Osteocyte (in vitro differentiated cells): ENCODE data around the gene TSPAN13. TPM values are rescaled to one million over a fixed set of nuclear protein-coding genes. Genes with fewer than 3 reads are reported as not detected.

ENCODE experiments used
- DNase-seq: peaks from one replicate; pipeline ENCODE4 v3.0.0; 2021; ENCODE audit warnings: mixed read lengths; ENCODE audit not compliant: unreplicated experiment; ENCODE audit errors: extremely low spot score
- H3K27ac Mint-ChIP-seq: one replicate; pipeline ENCODE4 v1.8.0; 2021; ENCODE audit warnings: mild to moderate bottlenecking, mixed read lengths; ENCODE audit not compliant: unreplicated experiment
- H3K27me3 Mint-ChIP-seq: one replicate; pipeline ENCODE4 v1.8.0; 2021; ENCODE audit warnings: mixed read lengths; ENCODE audit not compliant: unreplicated experiment
- H3K36me3 Mint-ChIP-seq: one replicate; pipeline ENCODE4 v1.8.0; 2021; ENCODE audit warnings: mixed read lengths; ENCODE audit not compliant: unreplicated experiment
- H3K4me1 Mint-ChIP-seq: one replicate; pipeline ENCODE4 v1.8.0; 2021; ENCODE audit warnings: mixed read lengths; ENCODE audit not compliant: unreplicated experiment
- H3K4me3 Mint-ChIP-seq: one replicate; pipeline ENCODE4 v1.8.0; 2021; ENCODE audit warnings: mild to moderate bottlenecking, moderate library complexity, mixed read lengths; ENCODE audit not compliant: unreplicated experiment
- H3K9me3 Mint-ChIP-seq: one replicate; pipeline ENCODE4 v1.8.0; 2021; ENCODE audit warnings: mixed read lengths; ENCODE audit not compliant: unreplicated experiment
- total RNA-seq: library from RNA; stranded (reverse); gene quantifications from 2 replicates; pipeline ENCODE4 v1.2.1, GENCODE V29; 2021
- TF ChIP-seq, protein P1 (sequence below): fragments of 200-600 bp; sonication (generic); IDR thresholded peaks from 2 replicates; pipeline ENCODE4 v1.5.0; 2021; ENCODE audit warnings: antibody characterized with exemption, mild to moderate bottlenecking, moderate library complexity

The TSPAN13 gene
- total RNA-seq, 1 donor from 2014 or later: 4.9 TPM

GRCh38 chr7:16786257-16786656 is 32.7 kb downstream of the TSPAN13 start:
- H3K36me3 Mint-ChIP-seq: peaks cover 3% of the 10 kb centered on the region
- H3K27ac Mint-ChIP-seq: no peak overlapping the region
- TF ChIP-seq, protein P1, sequence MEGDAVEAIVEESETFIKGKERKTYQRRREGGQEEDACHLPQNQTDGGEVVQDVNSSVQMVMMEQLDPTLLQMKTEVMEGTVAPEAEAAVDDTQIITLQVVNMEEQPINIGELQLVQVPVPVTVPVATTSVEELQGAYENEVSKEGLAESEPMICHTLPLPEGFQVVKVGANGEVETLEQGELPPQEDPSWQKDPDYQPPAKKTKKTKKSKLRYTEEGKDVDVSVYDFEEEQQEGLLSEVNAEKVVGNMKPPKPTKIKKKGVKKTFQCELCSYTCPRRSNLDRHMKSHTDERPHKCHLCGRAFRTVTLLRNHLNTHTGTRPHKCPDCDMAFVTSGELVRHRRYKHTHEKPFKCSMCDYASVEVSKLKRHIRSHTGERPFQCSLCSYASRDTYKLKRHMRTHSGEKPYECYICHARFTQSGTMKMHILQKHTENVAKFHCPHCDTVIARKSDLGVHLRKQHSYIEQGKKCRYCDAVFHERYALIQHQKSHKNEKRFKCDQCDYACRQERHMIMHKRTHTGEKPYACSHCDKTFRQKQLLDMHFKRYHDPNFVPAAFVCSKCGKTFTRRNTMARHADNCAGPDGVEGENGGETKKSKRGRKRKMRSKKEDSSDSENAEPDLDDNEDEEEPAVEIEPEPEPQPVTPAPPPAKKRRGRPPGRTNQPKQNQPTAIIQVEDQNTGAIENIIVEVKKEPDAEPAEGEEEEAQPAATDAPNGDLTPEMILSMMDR: no peak
- no peak for DNase-seq
- peaks cover 3% of the 10 kb centered on the region for H3K4me1 Mint-ChIP-seq
- H3K9me3 Mint-ChIP-seq: no peaks in the 10 kb centered on the region
- no peaks in the 10 kb centered on the region for H3K27me3 Mint-ChIP-seq
- no peak overlapping the region for H3K4me3 Mint-ChIP-seq

GRCh38 chr7:16787127-16787526 is 33.6 kb downstream of the TSPAN13 start:
- Mint-ChIP-seq H3K36me3 (peaks cover 3% of the 10 kb centered on the region), H3K4me1 (peaks cover 12% of the 10 kb centered on the region), H3K27me3 (no peaks in the 10 kb centered on the region), H3K27ac (no peak overlapping the region), H3K4me3 (no peak overlapping the region), H3K9me3 (no peaks in the 10 kb centered on the region)
- DNase-seq: no peak
- TF ChIP-seq, protein P1: no peak

GRCh38 chr7:16791071-16791470 is 37.5 kb downstream of the TSPAN13 start:
- Mint-ChIP-seq H3K36me3 (peaks cover 3% of the 10 kb centered on the region), H3K9me3 (no peaks in the 10 kb centered on the region), H3K4me3 (no peak overlapping the region), H3K27me3 (peaks cover 2% of the 10 kb centered on the region), H3K27ac (no peak overlapping the region), H3K4me1 (peaks cover 16% of the 10 kb centered on the region)
- TF ChIP-seq, protein P1: no peak
- no peak for DNase-seq

GRCh38 chr7:16791905-16792698 is 38.5 kb downstream of the TSPAN13 start:
- no peak overlapping the region for H3K27ac Mint-ChIP-seq
- H3K9me3 Mint-ChIP-seq: no peaks in the 10 kb centered on the region
- peaks cover 16% of the 10 kb centered on the region for H3K4me1 Mint-ChIP-seq
- peaks cover 2% of the 10 kb centered on the region for H3K27me3 Mint-ChIP-seq
- H3K4me3 Mint-ChIP-seq: no peak overlapping the region
- H3K36me3 Mint-ChIP-seq: peaks cover 3% of the 10 kb centered on the region
- DNase-seq: no peak
- TF ChIP-seq, protein P1: no peak

DNA sequence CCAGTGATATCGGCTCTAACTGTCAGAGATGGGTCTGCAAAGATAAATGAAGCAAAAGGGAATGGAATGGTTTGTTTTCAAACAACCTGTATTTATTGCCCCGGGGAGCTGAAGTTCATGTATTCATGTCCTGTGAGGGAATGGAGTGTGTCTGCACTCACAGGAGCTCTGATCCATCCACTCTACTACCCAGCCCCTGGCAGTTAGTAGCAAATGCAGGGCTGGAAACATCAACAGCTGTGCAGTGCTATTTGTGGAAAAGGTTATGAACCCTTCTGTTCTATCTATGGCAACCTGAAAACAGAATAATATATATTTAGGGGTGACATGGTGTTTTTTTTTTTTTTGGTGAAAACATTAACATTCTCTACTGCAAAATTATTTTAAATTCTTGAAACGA is 41.4 kb downstream of the TSPAN13 start:
- Mint-ChIP-seq H3K36me3 (no peaks in the 10 kb centered on the region), H3K27me3 (peaks cover 2% of the 10 kb centered on the region), H3K9me3 (no peaks in the 10 kb centered on the region), H3K4me1 (peaks cover 16% of the 10 kb centered on the region), H3K27ac (no peak overlapping the region), H3K4me3 (no peak overlapping the region)
- DNase-seq: no peak
- TF ChIP-seq, protein P1: no peak
